GM10266 (cell line): ENCODE data around the gene SPTLC1.
"Not testable (repeated sequence)": the region's sequence is repeated elsewhere in the genome, so short reads cannot be mapped to it uniquely, and the experiment has no call there.

ENCODE experiments used
- DNase-seq: peaks from one replicate; pipeline ENCODE4 v3.0.0; 2012; ENCODE audit errors: extremely low spot score
- TF ChIP-seq, protein P1 (sequence below): IDR thresholded peaks from 2 replicates; pipeline ENCODE4 v1.5.1; 2012; ENCODE audit warnings: mild to moderate bottlenecking, low read depth; ENCODE audit not compliant: control insufficient read depth, insufficient read depth; ENCODE audit errors: missing control alignments

Gene SPTLC1

DNA sequence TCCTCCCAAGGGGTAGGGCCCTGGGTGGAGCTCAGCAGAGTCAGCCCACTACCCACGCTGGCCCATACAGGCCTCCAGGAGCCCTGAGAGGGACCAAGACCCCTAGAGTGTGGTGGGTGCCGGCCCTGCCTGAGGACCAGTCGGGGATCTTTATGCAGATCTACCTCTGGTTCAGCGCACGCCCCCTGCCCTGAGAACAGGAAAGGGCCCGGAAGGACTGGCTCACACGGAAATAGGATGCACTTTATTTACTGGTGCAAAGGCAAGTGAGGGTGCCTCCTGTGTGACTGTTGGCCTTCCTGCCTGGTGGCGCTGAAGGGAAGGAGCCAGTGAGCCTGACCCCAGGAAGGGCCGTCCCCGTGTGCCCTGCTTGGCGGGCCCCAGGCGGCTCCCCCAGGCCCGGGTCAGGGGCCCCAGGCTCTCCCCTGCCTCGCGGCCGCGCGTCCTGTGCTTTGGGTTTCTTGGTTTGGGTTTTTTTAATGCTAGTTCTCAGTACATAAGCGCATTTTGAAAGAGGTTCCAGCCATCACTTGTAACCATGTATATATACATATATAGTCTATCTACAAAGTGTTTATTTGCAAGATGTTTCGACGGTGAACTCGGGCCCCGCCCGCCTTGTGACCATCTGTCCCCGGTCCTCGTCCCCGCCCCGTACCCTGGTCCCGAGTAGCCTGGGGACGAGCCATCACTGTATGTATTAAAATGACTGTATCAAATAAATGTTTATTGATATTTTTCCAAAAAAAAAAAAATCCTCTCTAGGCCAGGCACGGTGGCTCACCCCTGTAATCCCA is 88.8 kb downstream of the SPTLC1 start:
- TF ChIP-seq, protein P1, sequence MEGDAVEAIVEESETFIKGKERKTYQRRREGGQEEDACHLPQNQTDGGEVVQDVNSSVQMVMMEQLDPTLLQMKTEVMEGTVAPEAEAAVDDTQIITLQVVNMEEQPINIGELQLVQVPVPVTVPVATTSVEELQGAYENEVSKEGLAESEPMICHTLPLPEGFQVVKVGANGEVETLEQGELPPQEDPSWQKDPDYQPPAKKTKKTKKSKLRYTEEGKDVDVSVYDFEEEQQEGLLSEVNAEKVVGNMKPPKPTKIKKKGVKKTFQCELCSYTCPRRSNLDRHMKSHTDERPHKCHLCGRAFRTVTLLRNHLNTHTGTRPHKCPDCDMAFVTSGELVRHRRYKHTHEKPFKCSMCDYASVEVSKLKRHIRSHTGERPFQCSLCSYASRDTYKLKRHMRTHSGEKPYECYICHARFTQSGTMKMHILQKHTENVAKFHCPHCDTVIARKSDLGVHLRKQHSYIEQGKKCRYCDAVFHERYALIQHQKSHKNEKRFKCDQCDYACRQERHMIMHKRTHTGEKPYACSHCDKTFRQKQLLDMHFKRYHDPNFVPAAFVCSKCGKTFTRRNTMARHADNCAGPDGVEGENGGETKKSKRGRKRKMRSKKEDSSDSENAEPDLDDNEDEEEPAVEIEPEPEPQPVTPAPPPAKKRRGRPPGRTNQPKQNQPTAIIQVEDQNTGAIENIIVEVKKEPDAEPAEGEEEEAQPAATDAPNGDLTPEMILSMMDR: no peak
- DNase-seq: no peak

GRCh38 chr9:92021785-92022541 is 93.2 kb downstream of the SPTLC1 start:
- not testable (repeated sequence) for DNase-seq

GRCh38 chr9:92019658-92020057 is 95.6 kb downstream of the SPTLC1 start:
- TF ChIP-seq, protein P1: no peak

GRCh38 chr9:92010705-92011536 is 104.3 kb downstream of the SPTLC1 start:
- no peak for DNase-seq
- TF ChIP-seq, protein P1: no peak

More at GRCh38 chr9:92019658-92020057, 95.6 kb downstream of the SPTLC1 start:
- DNase-seq: no peak

GRCh38 chr9:92010253-92010652 is 105.0 kb downstream of the SPTLC1 start:
- DNase-seq: not testable (repeated sequence)

DNA sequence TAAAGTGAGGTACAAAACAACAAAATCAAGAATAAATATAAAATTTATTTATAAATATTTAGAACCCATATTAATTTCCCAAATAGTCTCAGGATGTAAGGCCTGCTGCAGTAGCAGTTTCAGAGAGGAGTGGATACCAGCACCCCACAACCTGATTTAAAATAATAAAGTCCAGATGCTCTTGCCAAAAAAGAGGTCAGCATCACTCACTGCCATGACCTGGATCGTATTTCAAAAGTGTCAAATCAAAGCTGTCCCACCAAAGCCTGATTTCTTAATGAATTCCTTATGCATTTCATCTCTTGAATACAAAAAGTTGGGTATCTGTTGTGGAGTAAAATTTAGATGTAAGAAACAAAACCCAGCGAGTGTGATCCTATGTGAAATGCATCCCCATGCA is 107.2 kb downstream of the SPTLC1 start:
- TF ChIP-seq, protein P1: no peak
- DNase-seq: no peak

DNA sequence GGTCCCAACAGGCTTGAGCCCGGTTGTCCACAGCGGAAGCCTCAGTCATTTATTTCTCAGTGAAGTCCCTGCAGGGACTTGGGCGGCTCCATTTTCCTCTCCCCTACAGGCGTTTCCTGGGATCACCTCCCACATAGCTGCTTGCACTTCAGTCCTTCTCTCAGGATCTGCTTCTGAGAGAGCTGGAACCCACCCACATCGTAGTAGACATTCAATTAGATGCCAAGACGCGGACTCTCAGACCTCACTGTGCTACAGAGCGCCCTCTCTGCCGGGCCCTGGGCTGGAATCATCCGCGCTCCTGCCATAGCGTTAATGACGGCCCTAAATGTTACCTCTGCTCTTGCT is 111.2 kb downstream of the SPTLC1 start:
- no peak for DNase-seq
- TF ChIP-seq, protein P1: no peak
